Measurements from ENCODE around the gene PI4KB.

DNA sequence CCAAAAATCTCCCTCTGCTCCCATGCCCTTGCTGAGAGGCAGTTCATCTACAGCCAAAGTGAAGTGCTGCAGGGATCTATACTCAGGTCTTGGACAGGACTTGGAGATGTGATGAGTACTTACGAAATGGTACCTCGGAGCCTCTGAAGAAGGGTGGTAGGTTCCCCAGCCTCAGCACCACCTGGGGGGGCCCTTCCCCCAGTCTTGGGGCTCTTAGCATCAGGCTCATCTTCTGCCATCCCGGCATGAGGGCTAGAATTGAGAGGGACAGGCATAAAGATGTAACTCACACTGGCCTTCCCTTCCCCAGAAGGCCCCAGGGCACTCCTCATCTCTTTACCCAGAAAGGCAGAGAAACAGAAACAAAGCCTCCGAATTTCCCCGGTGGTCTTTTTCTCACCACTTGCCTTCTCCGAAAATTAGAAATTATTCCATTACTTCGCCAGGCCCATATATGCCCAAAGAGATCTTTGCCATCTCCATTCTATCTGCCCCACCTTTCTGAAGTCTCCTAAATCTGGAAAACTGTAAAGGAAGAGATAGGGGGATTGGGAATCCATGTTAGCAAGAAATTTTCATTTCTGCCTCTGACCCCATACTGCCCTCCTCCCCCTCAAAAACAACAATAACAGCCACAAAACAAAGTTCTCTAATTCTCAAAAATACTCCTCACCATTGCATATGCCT lies 19.0 kb upstream of the PI4KB start:
- TF ChIP-seq, protein P1, sequence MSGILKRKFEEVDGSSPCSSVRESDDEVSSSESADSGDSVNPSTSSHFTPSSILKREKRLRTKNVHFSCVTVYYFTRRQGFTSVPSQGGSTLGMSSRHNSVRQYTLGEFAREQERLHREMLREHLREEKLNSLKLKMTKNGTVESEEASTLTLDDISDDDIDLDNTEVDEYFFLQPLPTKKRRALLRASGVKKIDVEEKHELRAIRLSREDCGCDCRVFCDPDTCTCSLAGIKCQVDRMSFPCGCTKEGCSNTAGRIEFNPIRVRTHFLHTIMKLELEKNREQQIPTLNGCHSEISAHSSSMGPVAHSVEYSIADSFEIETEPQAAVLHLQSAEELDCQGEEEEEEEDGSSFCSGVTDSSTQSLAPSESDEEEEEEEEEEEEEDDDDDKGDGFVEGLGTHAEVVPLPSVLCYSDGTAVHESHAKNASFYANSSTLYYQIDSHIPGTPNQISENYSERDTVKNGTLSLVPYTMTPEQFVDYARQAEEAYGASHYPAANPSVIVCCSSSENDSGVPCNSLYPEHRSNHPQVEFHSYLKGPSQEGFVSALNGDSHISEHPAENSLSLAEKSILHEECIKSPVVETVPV (CRISPR knock-in tag; IDR thresholded peaks at IDR 0.05), result no peak
- no peak for TF ChIP-seq ISL1 (CRISPR knock-in tag; IDR thresholded peaks at IDR 0.05)
